ENCODE data around the gene HES2. TPM values are rescaled to one million over a fixed set of nuclear protein-coding genes. Genes with fewer than 3 reads are reported as not detected.

HES2 gene
- total and polyA plus RNA-seq, 2 of the 4 experiments (the other 2 are of a cell fraction) = not detected

DNA sequence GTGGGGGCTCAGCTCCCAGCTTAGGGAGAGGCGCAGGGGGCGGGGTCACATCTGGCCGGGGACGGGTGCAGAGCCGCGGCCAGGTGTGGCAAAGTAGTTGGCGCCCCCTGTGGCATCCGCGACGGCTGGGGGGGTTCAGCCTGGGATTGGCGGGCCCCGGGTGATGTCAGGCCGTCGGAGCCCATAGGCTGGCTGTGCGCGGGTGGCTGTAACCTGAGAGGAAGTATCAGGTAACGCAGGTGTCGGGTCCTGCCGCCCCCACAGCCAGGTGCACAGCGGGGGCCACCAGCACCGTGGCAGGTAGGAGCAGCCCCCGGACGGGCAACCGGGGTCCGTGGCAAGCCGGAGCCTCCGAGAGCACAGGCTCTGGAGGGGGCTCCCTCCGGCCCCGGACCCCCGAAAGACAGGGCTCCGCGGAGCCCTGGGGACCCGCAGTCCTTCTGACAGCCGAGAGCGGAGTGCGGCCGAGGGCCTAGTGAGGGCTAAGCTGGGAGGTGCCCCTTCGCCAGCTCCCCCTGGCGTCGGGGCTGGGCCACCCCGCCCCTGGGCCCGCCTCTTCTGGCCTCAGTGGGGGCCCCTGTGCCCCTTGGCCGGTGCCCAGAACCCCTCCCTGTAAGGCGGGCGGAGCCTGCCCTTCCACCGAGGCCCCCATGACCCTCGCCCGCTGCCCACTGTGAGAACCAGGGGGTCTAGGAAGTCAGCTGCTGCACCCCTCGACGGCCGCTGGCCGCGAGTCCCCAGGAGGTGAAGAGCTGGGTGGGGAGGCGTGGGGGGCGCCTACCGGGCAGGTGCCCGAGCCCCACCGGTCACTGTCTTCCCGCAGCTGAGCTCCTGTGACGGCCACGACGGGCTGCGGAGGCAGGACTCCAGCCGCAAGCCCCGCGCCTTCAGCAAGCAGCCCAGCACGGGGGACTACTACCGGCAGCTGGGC lies 28.4 kb upstream of the HES2 start (continued):
- TF ChIP-seq, protein P1, sequence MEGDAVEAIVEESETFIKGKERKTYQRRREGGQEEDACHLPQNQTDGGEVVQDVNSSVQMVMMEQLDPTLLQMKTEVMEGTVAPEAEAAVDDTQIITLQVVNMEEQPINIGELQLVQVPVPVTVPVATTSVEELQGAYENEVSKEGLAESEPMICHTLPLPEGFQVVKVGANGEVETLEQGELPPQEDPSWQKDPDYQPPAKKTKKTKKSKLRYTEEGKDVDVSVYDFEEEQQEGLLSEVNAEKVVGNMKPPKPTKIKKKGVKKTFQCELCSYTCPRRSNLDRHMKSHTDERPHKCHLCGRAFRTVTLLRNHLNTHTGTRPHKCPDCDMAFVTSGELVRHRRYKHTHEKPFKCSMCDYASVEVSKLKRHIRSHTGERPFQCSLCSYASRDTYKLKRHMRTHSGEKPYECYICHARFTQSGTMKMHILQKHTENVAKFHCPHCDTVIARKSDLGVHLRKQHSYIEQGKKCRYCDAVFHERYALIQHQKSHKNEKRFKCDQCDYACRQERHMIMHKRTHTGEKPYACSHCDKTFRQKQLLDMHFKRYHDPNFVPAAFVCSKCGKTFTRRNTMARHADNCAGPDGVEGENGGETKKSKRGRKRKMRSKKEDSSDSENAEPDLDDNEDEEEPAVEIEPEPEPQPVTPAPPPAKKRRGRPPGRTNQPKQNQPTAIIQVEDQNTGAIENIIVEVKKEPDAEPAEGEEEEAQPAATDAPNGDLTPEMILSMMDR (conservative IDR thresholded peaks at IDR 0.05; ENCODE audit: low read depth, low read length) = no peak
